Suprapubic skin (tissue), 4 donors: ENCODE results near the gene ADGRG7.

Source experiments
- CTCF ChIP-seq, 2 donors: fragments of 200-600 bp in 1 of 2; fragments of 450-650 bp in 1 of 2; sonication (generic) in 1 of 2; IDR thresholded peaks; one replicate each; pipeline ENCODE4 v1.5.1; 2016 to 2019; ENCODE audit warnings: antibody characterized with exemption in 2 of 2, mild to moderate bottlenecking in 1 of 2, moderate library complexity in 1 of 2
- EP300 ChIP-seq: sonication (generic); formaldehyde crosslinking; IDR thresholded peaks from one replicate; pipeline ENCODE4 v1.6.1; 2017; ENCODE audit warnings: antibody characterized with exemption
- POLR2A ChIP-seq, 2 donors: fragments of 450-650 bp; IDR thresholded peaks; one replicate each; pipeline ENCODE4 v1.6.1; 2017; ENCODE audit warnings: antibody characterized with exemption in 2 of 2, mild to moderate bottlenecking in 2 of 2, moderate library complexity in 2 of 2
- POLR2AphosphoS5 ChIP-seq, 3 donors: sonication (generic); formaldehyde crosslinking; IDR thresholded peaks; one replicate each; pipeline ENCODE4 v1.6.1; 2017; ENCODE audit warnings: antibody characterized with exemption in 3 of 3

GRCh38 chr3:100726706-100727105 lies 117.3 kb downstream of the ADGRG7 start:
- TF ChIP-seq CTCF (IDR thresholded peaks at IDR 0.05) = no peak
- no peak for TF ChIP-seq POLR2AphosphoS5 (IDR thresholded peaks at IDR 0.05)
- no peak for TF ChIP-seq POLR2A (IDR thresholded peaks at IDR 0.05)
- no peak for TF ChIP-seq EP300
